Activated naive CD4-positive, alpha-beta T cell treated with anti-CD3 and anti-CD28 coated beads, Interleukin-2, amount 50 U/mL, for 24 hours (primary cell): ENCODE measurements around the gene PDZRN3.

Experiments
- H3K27ac Mint-ChIP-seq: one replicate; pipeline ENCODE4 v1.8.0; 2021; ENCODE audit warnings: mild to moderate bottlenecking, mixed read lengths
- H3K27me3 Mint-ChIP-seq: one replicate; pipeline ENCODE4 v1.8.0; 2021; ENCODE audit warnings: mixed read lengths
- H3K36me3 Mint-ChIP-seq: one replicate; pipeline ENCODE4 v1.8.0; 2021; ENCODE audit warnings: mixed read lengths
- H3K4me1 Mint-ChIP-seq: one replicate; pipeline ENCODE4 v1.8.0; 2021; ENCODE audit warnings: mixed read lengths
- H3K4me3 Mint-ChIP-seq: one replicate; pipeline ENCODE4 v1.8.0; 2021; ENCODE audit warnings: mild to moderate bottlenecking, mixed read lengths
- H3K9me3 Mint-ChIP-seq: one replicate; pipeline ENCODE4 v1.8.0; 2021; ENCODE audit warnings: mixed read lengths

The PDZRN3 gene

GRCh38 chr3:73536952-73537351, 87.8 kb downstream of the PDZRN3 start:
- H3K4me3 Mint-ChIP-seq: no peak overlapping the region
- no peaks in the 10 kb centered on the region for H3K36me3 Mint-ChIP-seq
- H3K27me3 Mint-ChIP-seq: peaks cover 4% of the 10 kb centered on the region
- no peaks in the 10 kb centered on the region for H3K9me3 Mint-ChIP-seq
- no peak overlapping the region for H3K27ac Mint-ChIP-seq
- H3K4me1 Mint-ChIP-seq: no peaks in the 10 kb centered on the region

- Mint-ChIP-seq H3K4me3 (no peak overlapping the region), H3K27ac (no peak overlapping the region), H3K36me3 (no peaks in the 10 kb centered on the region), H3K27me3 (peaks cover 2% of the 10 kb centered on the region), H3K9me3 (no peaks in the 10 kb centered on the region), H3K4me1 (no peaks in the 10 kb centered on the region)
Observed at GRCh38 chr3:73536336-73536895, 88.3 kb downstream of the PDZRN3 start.

DNA sequence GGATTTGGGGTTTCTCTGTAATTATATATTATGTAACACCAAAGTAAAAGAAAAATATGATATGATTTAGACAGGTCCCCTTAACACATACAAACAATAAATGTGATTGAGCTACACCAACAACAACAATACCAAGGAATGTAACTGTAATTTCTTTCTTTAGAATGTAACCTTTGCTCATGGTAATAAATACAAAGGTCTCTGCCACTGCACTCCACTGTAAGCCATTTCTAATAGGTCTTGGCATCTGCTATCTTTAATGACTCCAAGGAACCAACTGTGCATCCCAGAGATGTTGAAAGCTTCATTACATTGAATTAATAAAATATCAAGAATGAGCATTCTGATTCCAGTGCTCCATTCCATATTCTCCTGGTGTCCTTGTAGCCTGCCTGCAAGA, 88.8 kb downstream of the PDZRN3 start:
- no peak overlapping the region for H3K27ac Mint-ChIP-seq
- H3K4me3 Mint-ChIP-seq: no peak overlapping the region
- no peaks in the 10 kb centered on the region for H3K9me3 Mint-ChIP-seq
- H3K36me3 Mint-ChIP-seq: no peaks in the 10 kb centered on the region
- H3K4me1 Mint-ChIP-seq: no peaks in the 10 kb centered on the region
- H3K27me3 Mint-ChIP-seq: peaks cover 4% of the 10 kb centered on the region

GRCh38 chr3:73535137-73535536, 89.6 kb downstream of the PDZRN3 start:
- H3K36me3 Mint-ChIP-seq: no peaks in the 10 kb centered on the region
- peaks cover 4% of the 10 kb centered on the region for H3K27me3 Mint-ChIP-seq
- H3K4me1 Mint-ChIP-seq: no peaks in the 10 kb centered on the region
- H3K4me3 Mint-ChIP-seq: no peak overlapping the region
- no peak overlapping the region for H3K27ac Mint-ChIP-seq
- no peaks in the 10 kb centered on the region for H3K9me3 Mint-ChIP-seq

- Mint-ChIP-seq H3K4me3 (no peak overlapping the region), H3K27me3 (peaks cover 5% of the 10 kb centered on the region), H3K4me1 (no peaks in the 10 kb centered on the region), H3K27ac (no peak overlapping the region), H3K36me3 (no peaks in the 10 kb centered on the region), H3K9me3 (no peaks in the 10 kb centered on the region)
Observed at GRCh38 chr3:73530022-73530396, 94.7 kb downstream of the PDZRN3 start.

DNA sequence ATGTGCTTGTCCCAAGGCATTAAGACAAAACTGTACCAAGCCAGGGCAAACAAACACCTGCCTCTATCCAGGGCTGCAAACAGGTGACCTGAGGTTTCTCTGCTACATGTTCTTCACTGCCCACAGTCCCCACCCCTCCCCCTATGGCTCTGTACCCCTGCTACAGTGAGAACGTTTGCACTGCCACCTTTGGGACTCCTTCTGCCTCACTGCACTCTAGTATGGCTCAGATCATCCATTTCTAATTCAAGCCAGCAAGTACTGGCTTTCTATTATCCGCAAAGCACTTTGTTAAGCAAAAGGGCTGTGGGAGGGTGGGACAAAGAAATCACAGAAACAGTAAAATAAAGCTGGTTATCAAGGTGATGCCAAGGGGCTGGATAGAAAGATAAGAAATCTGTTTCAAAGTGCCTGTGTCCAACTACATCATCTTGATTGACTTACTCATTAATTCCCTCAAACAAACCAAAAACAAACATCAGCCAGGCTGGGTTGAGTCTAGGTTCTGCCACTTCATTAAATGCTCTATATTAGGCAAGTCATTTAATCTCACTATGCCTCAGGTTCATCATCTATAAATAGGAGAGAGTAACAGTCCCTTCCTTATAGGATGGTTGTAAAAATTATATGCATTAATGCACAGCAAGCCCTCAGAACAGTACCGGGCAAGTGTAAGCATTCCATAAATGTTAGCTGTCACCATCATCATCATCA, 95.3 kb downstream of the PDZRN3 start:
- Mint-ChIP-seq H3K9me3 (no peaks in the 10 kb centered on the region), H3K4me1 (no peaks in the 10 kb centered on the region), H3K27me3 (peaks cover 5% of the 10 kb centered on the region), H3K27ac (no peak overlapping the region), H3K4me3 (no peak overlapping the region), H3K36me3 (no peaks in the 10 kb centered on the region)

DNA sequence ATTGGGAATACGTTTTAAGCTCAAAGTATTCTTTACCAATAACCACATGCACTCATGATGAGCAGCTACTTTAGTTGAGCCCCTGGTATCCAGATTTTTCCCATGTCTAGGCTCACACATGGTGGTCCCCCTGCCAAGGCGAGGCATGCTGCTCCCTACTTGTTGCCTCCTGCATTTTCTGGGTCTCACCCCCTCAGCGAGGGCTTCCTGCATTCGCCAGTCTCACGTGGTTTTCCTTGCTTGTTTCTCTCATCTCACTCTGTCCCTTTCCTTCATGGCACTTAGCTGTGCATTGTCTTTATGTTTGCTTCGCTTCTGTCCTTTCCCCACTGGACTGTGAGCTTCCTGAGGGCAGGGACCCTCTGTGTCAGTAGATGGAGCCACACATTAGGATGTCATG, 99.2 kb downstream of the PDZRN3 start:
- Mint-ChIP-seq H3K4me3 (no peak overlapping the region), H3K36me3 (no peaks in the 10 kb centered on the region), H3K4me1 (no peaks in the 10 kb centered on the region), H3K9me3 (no peaks in the 10 kb centered on the region), H3K27me3 (peaks cover 2% of the 10 kb centered on the region), H3K27ac (no peak overlapping the region)

- Mint-ChIP-seq H3K27ac (no peak overlapping the region), H3K4me3 (no peak overlapping the region), H3K4me1 (no peaks in the 10 kb centered on the region), H3K27me3 (peaks cover 2% of the 10 kb centered on the region), H3K36me3 (no peaks in the 10 kb centered on the region), H3K9me3 (no peaks in the 10 kb centered on the region)
Observed at GRCh38 chr3:73523661-73524060, 101.1 kb downstream of the PDZRN3 start.

DNA sequence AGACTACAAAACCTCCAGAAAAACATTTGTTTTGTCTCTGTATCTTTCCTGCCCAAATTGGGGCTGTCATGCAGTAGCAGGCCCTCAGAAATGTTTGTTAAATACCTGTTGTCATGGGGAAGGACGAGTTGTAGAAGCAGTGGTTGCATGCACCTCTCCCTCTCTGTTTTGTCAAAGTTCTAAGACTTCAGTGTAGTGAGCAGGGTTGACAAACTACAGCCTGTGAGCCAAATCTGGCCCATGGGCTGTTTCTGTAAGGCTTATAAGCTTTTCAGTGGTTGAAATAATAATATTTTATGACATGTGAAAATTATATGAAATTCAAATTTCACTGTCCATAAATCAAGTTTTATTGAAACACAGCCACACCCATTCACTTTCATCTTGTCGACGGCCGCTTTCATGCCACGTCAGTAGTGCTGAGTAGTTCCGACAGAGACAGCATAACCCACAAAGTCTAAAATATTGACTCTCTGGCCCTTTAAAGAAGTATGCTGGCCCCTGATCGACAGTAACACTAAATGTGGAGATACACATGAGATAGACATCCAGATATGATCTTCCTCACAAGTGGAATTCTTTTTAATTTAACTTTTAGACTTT, 102.9 kb downstream of the PDZRN3 start:
- no peak overlapping the region for H3K27ac Mint-ChIP-seq
- no peaks in the 10 kb centered on the region for H3K4me1 Mint-ChIP-seq
- H3K9me3 Mint-ChIP-seq: no peaks in the 10 kb centered on the region
- peaks cover 2% of the 10 kb centered on the region for H3K27me3 Mint-ChIP-seq
- H3K36me3 Mint-ChIP-seq: no peaks in the 10 kb centered on the region
- H3K4me3 Mint-ChIP-seq: no peak overlapping the region

DNA sequence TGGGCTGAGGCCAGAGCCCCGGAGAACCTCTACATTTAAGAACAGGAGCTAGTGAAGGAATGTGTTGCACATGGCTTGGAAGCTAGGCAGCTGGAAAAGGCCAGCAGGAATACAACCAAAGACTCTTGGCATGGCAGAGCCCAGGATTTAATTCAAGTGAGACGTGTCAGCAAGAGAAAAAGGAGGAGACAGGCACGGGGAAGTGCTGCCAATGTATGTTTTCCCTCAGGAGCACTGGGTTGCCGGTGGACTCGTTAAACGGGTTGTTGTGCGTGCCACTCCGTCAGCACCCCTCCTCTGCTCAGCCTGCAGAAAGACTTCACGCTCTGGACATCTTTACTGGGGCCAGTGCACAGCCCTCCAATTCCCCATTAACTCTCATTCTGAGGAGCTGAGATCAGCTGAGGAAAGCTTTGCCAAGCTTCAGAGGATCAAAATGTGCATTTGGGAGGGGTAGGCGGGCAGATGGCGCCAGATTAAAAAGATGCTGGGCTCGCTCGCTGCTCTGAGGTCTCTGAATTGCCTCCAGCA, 103.7 kb downstream of the PDZRN3 start:
- no peaks in the 10 kb centered on the region for H3K27me3 Mint-ChIP-seq

DNA sequence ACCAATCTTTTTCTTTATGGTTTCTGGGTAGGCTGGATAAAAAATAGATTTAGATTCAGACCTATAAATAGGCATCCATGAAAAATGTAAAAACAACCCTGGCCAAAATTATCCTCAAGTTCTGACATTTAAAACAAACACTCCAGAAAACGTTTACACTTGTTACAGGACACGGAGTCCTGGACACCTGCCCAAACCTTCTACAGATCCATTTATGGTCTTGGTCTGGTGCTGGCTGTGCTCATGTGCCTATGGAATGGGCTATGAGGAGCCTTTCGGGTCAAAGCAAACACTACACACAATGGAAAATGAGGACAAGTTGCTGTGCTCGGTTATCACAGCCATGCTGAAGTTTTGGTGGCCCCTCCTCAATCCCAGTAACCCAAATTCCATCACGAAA, 108.1 kb downstream of the PDZRN3 start:
- H3K27ac Mint-ChIP-seq: no peak overlapping the region
- no peaks in the 10 kb centered on the region for H3K9me3 Mint-ChIP-seq
- no peak overlapping the region for H3K4me3 Mint-ChIP-seq
- H3K27me3 Mint-ChIP-seq: no peaks in the 10 kb centered on the region
- no peaks in the 10 kb centered on the region for H3K4me1 Mint-ChIP-seq
- H3K36me3 Mint-ChIP-seq: no peaks in the 10 kb centered on the region

More for the DNA sequence above, 103.7 kb downstream of the PDZRN3 start:
- no peak overlapping the region for H3K4me3 Mint-ChIP-seq
- H3K9me3 Mint-ChIP-seq: no peaks in the 10 kb centered on the region
- H3K36me3 Mint-ChIP-seq: no peaks in the 10 kb centered on the region
- no peaks in the 10 kb centered on the region for H3K4me1 Mint-ChIP-seq
- no peak overlapping the region for H3K27ac Mint-ChIP-seq

GRCh38 chr3:73513260-73513659, 111.5 kb downstream of the PDZRN3 start:
- Mint-ChIP-seq H3K4me3 (no peak overlapping the region), H3K27ac (no peak overlapping the region), H3K9me3 (no peaks in the 10 kb centered on the region)

GRCh38 chr3:73511571-73512525, 112.9 kb downstream of the PDZRN3 start:
- Mint-ChIP-seq H3K36me3 (no peaks in the 10 kb centered on the region), H3K27ac (no peak overlapping the region), H3K4me3 (no peak overlapping the region), H3K9me3 (no peaks in the 10 kb centered on the region), H3K4me1 (no peaks in the 10 kb centered on the region), H3K27me3 (peaks cover 1% of the 10 kb centered on the region)

More at GRCh38 chr3:73513260-73513659, 111.5 kb downstream of the PDZRN3 start:
- Mint-ChIP-seq H3K27me3 (peaks cover 1% of the 10 kb centered on the region), H3K4me1 (no peaks in the 10 kb centered on the region), H3K36me3 (no peaks in the 10 kb centered on the region)

DNA sequence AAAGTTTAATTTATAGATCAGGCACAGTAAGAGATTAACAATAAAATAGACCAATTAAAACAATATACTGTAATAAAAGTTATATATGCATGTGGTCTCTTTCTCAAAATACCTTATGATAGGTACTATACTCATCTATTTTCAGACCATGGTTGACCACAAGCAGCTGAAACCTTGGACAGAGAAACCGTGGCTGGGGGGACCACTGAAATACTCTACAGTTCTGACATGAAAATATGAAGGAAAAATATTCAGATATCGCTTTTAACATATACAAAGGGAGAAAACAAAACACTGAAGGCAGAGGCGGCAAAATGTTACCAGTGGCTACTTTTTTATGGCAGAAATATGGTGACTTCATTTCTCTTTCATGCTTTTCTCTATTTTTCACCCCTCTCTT, 114.0 kb downstream of the PDZRN3 start:
- Mint-ChIP-seq H3K4me1 (no peaks in the 10 kb centered on the region), H3K27me3 (peaks cover 1% of the 10 kb centered on the region), H3K27ac (no peak overlapping the region), H3K4me3 (no peak overlapping the region), H3K36me3 (no peaks in the 10 kb centered on the region), H3K9me3 (no peaks in the 10 kb centered on the region)

DNA sequence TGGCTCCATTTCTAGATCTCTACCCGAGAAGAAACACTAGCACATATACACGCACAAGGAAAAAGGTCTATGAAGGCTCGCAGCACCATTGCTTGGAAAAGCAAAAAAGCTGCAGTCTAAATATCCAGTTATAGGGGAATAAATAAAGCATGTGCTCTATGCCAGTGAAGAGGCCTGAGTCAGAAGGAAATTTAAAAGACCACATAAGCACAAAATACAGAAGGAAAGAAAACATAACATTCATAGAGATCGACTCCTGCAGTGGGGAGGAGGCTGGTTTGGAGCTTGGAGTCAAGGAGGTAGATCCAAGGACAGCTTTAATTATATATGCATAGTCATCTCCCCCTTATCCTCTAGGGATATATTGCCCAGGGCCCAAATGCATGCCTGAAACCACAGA, 114.4 kb downstream of the PDZRN3 start:
- Mint-ChIP-seq H3K4me3 (no peak overlapping the region), H3K27ac (no peak overlapping the region), H3K36me3 (no peaks in the 10 kb centered on the region), H3K4me1 (no peaks in the 10 kb centered on the region), H3K27me3 (peaks cover 1% of the 10 kb centered on the region), H3K9me3 (no peaks in the 10 kb centered on the region)
